ENCODE results near the gene OOSP3.

GRCh38 chr11:59938718-59939117 lies 60.1 kb downstream of the OOSP3 start:
- no peak for TF ChIP-seq CTCF (IDR thresholded peaks at IDR 0.05; ENCODE audit: low read length)
- no peak for TF ChIP-seq EZH2 (IDR thresholded peaks at IDR 0.05; ENCODE audit: borderline replicate concordance, low read length)

All from OCI-LY1 (cell line).